ENCODE results near the gene MERTK. TPM values are rescaled to one million over a fixed set of nuclear protein-coding genes. Genes with fewer than 3 reads are reported as not detected.

Gene MERTK
- total and polyA plus RNA-seq, 2 donors (not counting 1 experiment from before 2014, with no cell fraction given) = 0.04 to 0.34 TPM

DNA sequence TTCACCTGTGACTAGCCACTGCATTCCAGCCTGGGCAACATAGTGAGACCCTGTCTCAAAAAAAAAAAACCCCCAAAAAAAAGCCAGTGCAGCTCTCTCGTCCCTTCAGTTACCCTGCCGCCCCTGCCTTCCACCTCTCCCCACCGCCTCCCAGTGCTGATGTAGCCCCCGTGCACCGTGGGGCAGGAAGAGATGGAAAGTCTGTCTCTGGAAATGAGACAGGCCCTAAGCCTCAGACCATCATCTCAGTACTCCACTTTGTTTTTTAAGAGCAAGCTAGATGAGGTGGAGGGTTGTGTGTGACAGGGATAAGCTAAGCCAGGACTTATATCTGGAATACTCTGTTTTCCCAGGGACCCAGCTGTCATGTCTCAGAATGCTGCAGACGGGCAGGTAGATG lies 32.0 kb downstream of the MERTK start:
- CTCF ChIA-PET = no interaction called here

DNA sequence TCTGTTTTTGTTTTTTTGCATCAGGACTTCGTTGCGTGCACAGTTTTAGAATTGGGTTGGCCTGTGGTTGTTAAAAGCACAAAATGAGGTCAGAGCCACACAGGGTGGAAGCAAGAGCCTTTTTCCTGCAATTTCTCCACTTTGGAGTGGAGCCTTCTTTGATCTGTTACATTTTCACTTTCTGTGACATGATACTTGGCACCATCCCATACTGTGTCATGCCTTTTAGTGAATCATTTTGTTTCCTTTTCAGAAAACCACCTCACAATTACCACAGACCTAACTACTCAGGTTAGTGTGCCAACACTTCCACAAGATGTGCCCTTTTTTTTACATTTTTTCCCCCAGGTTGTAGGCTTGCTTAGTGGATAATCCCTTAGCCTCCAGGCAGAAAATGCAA lies 32.5 kb downstream of the MERTK start:
- H3K4me3 Mint-ChIP-seq = no peak overlapping the region
- Histone ChIP-seq H3K4me3 (ENCODE audit: control extremely low read depth in 1 of 5, extremely low read depth in 1 of 5, insufficient read depth in 1 of 5, low read depth in 2 of 5, low read length in 4 of 5) (no peak overlapping the region), H2AFZ (ENCODE audit: insufficient read depth, low read depth, low read length, poor library complexity, severe bottlenecking) (no peak overlapping the region), H3K27me3 (replicated peaks in 1 of 4; ENCODE audit: control extremely low read depth in 1 of 4, control insufficient read depth in 3 of 4, insufficient read depth in 4 of 4, low read length in 3 of 4) (no peaks in the 10 kb centered on the region), H3K4me2 (replicated peaks; ENCODE audit: low read depth, low read length, poor library complexity, severe bottlenecking) (no peak overlapping the region), H3K27ac (ENCODE audit: low read length in 2 of 2) (no peak overlapping the region), H3K36me3 (replicated peaks in 1 of 2; ENCODE audit: control extremely low read depth in 1 of 2, control insufficient read depth in 1 of 2, extremely low read depth in 1 of 2, insufficient read depth in 2 of 2, low read length in 1 of 2) (no peaks in the 10 kb centered on the region), H3K9ac (ENCODE audit: low read length) (no peak overlapping the region), H3K9me3 (ENCODE audit: control extremely low read depth in 1 of 3, control insufficient read depth in 2 of 3, insufficient read depth in 1 of 3, low read length in 2 of 3) (no peaks in the 10 kb centered on the region), H4K20me1 (ENCODE audit: control insufficient read depth, insufficient read depth, low read length, poor library complexity, severe bottlenecking) (no peaks in the 10 kb centered on the region), H3K4me1 (ENCODE audit: control insufficient read depth in 2 of 2, insufficient read depth in 2 of 2, low read length in 2 of 2) (no peaks in the 10 kb centered on the region), H3K79me2 (ENCODE audit: control insufficient read depth, insufficient read depth, low read length) (no peaks in the 10 kb centered on the region)
- peaks cover 18% of the 10 kb centered on the region for H3K27me3 Mint-ChIP-seq
- ATAC-seq (ENCODE audit: low read depth) (no peak), DNase-seq (no peak)
- TF ChIP-seq, protein P1, sequence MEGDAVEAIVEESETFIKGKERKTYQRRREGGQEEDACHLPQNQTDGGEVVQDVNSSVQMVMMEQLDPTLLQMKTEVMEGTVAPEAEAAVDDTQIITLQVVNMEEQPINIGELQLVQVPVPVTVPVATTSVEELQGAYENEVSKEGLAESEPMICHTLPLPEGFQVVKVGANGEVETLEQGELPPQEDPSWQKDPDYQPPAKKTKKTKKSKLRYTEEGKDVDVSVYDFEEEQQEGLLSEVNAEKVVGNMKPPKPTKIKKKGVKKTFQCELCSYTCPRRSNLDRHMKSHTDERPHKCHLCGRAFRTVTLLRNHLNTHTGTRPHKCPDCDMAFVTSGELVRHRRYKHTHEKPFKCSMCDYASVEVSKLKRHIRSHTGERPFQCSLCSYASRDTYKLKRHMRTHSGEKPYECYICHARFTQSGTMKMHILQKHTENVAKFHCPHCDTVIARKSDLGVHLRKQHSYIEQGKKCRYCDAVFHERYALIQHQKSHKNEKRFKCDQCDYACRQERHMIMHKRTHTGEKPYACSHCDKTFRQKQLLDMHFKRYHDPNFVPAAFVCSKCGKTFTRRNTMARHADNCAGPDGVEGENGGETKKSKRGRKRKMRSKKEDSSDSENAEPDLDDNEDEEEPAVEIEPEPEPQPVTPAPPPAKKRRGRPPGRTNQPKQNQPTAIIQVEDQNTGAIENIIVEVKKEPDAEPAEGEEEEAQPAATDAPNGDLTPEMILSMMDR (IDR thresholded peaks at IDR 0.05) = no peak
- no peak for TF ChIP-seq EZH2 (IDR thresholded peaks at IDR 0.05; ENCODE audit: borderline replicate concordance, insufficient read depth, low read depth, low read length, poor library complexity, severe bottlenecking)
- ChIA-PET CTCF (no interaction called here), POLR2A (no interaction called here)
- H3K9me3 Mint-ChIP-seq (ENCODE audit: insufficient read depth) = no peaks in the 10 kb centered on the region
- WGBS (ENCODE audit: insufficient coverage) = 71% methylated on average over 2 of the region's 2 CpGs
- intact Hi-C loops (cut with micrococcal nuclease) = no loop called here
- H3K4me1 Mint-ChIP-seq = no peaks in the 10 kb centered on the region
- H3K27ac Mint-ChIP-seq = no peak overlapping the region

More for the DNA sequence above, 32.0 kb downstream of the MERTK start:
- POLR2A ChIA-PET = no interaction called here
- Mint-ChIP-seq H3K4me1 (no peaks in the 10 kb centered on the region), H3K9me3 (ENCODE audit: insufficient read depth) (no peaks in the 10 kb centered on the region), H3K27ac (no peak overlapping the region), H3K27me3 (peaks cover 17% of the 10 kb centered on the region), H3K4me3 (no peak overlapping the region)
- Histone ChIP-seq H2AFZ (ENCODE audit: insufficient read depth, low read depth, low read length, poor library complexity, severe bottlenecking) (no peak overlapping the region), H3K4me1 (ENCODE audit: control insufficient read depth in 2 of 2, insufficient read depth in 2 of 2, low read length in 2 of 2) (no peaks in the 10 kb centered on the region), H3K36me3 (replicated peaks in 1 of 2; ENCODE audit: control extremely low read depth in 1 of 2, control insufficient read depth in 1 of 2, extremely low read depth in 1 of 2, insufficient read depth in 2 of 2, low read length in 1 of 2) (no peaks in the 10 kb centered on the region), H3K4me2 (replicated peaks; ENCODE audit: low read depth, low read length, poor library complexity, severe bottlenecking) (no peak overlapping the region), H3K9ac (ENCODE audit: low read length) (no peak overlapping the region), H3K27ac (ENCODE audit: low read length in 2 of 2) (no peak overlapping the region), H3K27me3 (replicated peaks in 1 of 4; ENCODE audit: control extremely low read depth in 1 of 4, control insufficient read depth in 3 of 4, insufficient read depth in 4 of 4, low read length in 3 of 4) (no peaks in the 10 kb centered on the region), H3K79me2 (ENCODE audit: control insufficient read depth, insufficient read depth, low read length) (no peaks in the 10 kb centered on the region), H3K9me3 (ENCODE audit: control extremely low read depth in 1 of 3, control insufficient read depth in 2 of 3, insufficient read depth in 1 of 3, low read length in 2 of 3) (no peaks in the 10 kb centered on the region), H4K20me1 (ENCODE audit: control insufficient read depth, insufficient read depth, low read length, poor library complexity, severe bottlenecking) (no peaks in the 10 kb centered on the region), H3K4me3 (ENCODE audit: control extremely low read depth in 1 of 5, extremely low read depth in 1 of 5, insufficient read depth in 1 of 5, low read depth in 2 of 5, low read length in 4 of 5) (no peak overlapping the region)
- DNase-seq = no peak
- TF ChIP-seq EZH2 (IDR thresholded peaks at IDR 0.05; ENCODE audit: borderline replicate concordance, insufficient read depth, low read depth, low read length, poor library complexity, severe bottlenecking) = no peak
- TF ChIP-seq, protein P1 (IDR thresholded peaks at IDR 0.05) = no peak
- ATAC-seq (ENCODE audit: low read depth) = no peak
- 100% methylated on average over 3 of the region's 6 CpGs for WGBS (ENCODE audit: insufficient coverage)
- intact Hi-C loops (cut with micrococcal nuclease) = no loop called here
